ENCODE data around the gene TRIM21.
"Not testable (repeated sequence)": the region's sequence is repeated elsewhere in the genome, so short reads cannot be mapped to it uniquely, and the experiment has no call there.

DNA sequence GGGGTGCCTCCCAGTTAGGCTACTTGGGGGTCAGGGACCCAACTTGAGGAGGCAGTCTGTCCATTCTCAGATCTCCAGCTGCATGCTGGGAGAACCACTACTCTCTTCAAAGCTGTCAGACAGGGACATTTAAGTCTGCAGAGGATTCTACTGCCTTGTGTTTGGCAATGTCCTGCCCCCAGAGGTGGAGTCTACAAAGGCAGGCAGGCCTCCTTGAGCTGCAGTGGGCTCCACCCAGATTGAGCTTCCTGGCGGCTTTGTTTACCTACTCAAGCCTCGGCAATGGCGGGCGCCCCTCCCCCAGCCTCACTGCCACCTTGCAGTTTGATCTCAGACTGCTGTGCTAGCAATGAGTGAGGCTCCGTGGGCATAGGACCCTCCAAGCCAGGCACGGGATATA, 12.7 kb upstream of the TRIM21 start:
- TF ChIP-seq, protein P1, sequence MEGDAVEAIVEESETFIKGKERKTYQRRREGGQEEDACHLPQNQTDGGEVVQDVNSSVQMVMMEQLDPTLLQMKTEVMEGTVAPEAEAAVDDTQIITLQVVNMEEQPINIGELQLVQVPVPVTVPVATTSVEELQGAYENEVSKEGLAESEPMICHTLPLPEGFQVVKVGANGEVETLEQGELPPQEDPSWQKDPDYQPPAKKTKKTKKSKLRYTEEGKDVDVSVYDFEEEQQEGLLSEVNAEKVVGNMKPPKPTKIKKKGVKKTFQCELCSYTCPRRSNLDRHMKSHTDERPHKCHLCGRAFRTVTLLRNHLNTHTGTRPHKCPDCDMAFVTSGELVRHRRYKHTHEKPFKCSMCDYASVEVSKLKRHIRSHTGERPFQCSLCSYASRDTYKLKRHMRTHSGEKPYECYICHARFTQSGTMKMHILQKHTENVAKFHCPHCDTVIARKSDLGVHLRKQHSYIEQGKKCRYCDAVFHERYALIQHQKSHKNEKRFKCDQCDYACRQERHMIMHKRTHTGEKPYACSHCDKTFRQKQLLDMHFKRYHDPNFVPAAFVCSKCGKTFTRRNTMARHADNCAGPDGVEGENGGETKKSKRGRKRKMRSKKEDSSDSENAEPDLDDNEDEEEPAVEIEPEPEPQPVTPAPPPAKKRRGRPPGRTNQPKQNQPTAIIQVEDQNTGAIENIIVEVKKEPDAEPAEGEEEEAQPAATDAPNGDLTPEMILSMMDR (IDR thresholded peaks at IDR 0.05): not testable (repeated sequence)
- TF ChIP-seq POLR2AphosphoS5 (IDR thresholded peaks at IDR 0.05): not testable (repeated sequence)
